Stomach (tissue), 9 donors: ENCODE data around the gene CCDC192. TPM values are rescaled to one million over a fixed set of nuclear protein-coding genes. Genes with fewer than 3 reads are reported as not detected.

Experiments
- DNase-seq, 2 donors: peaks; one replicate each; pipeline versions ENCODE4 v3.0.0 to v3.0.0-alpha.2; 2013 to 2019
- H3K27ac ChIP-seq, 5 donors: fragments of 200-600 bp in 4 of 5; sonication (generic) in 4 of 5; one replicate each; pipeline ENCODE4 v1.5.1; 2013 to 2019; ENCODE audit warnings: mild to moderate bottlenecking in 1 of 5, moderate library complexity in 1 of 5
- H3K27me3 ChIP-seq, 3 donors: fragments of 200-600 bp; sonication (generic); one replicate each; pipeline ENCODE4 v1.5.1; 2017 to 2019; ENCODE audit warnings: mixed run types in 1 of 3
- H3K36me3 ChIP-seq, 4 donors: fragments of 200-600 bp; sonication (generic); 1 replicate in 3 of 4; 2 replicates in 1 of 4; pipeline ENCODE4 v1.5.1; 2016 to 2019
- H3K4me1 ChIP-seq, 4 donors: fragments of 200-600 bp; sonication (generic); one replicate each; pipeline ENCODE4 v1.5.1; 2016 to 2019
- H3K4me3 ChIP-seq, 4 donors: fragments of 200-600 bp; sonication (generic) in 3 of 4; one replicate each; pipeline ENCODE4 v1.5.1; 2016 to 2019; ENCODE audit warnings: mild to moderate bottlenecking in 1 of 4
- H3K9me3 ChIP-seq, 4 donors: fragments of 200-600 bp; sonication (generic); one replicate each; pipeline ENCODE4 v1.5.1; 2016 to 2019
- CTCF ChIP-seq, 7 experiments: fragments of 450-650 bp in 4 of 7; fragments of 200-600 bp in 3 of 7; sonication (generic) in 3 of 7; IDR thresholded peaks; one replicate each; pipeline ENCODE4 v1.5.1; 2016 to 2019; ENCODE audit warnings: antibody characterized with exemption in 7 of 7, control low read depth in 2 of 7, mild to moderate bottlenecking in 1 of 7
- EP300 ChIP-seq: sonication (generic); formaldehyde crosslinking; IDR thresholded peaks from one replicate; pipeline ENCODE4 v1.6.1; 2017; ENCODE audit warnings: antibody characterized with exemption
- POLR2A ChIP-seq, 4 donors: fragments of 450-650 bp; IDR thresholded peaks; one replicate each; pipeline ENCODE4 v1.6.1; 2016; ENCODE audit warnings: antibody characterized with exemption in 4 of 4, control low read depth in 2 of 4, mild to moderate bottlenecking in 1 of 4, moderate library complexity in 1 of 4
- POLR2AphosphoS5 ChIP-seq, 3 donors: sonication (generic); formaldehyde crosslinking; IDR thresholded peaks; one replicate each; pipeline ENCODE4 v1.6.1; 2016; ENCODE audit warnings: antibody characterized with exemption in 3 of 3
- WGBS, 5 donors: extraction: QIAGEN DNeasy Blood & Tissue Kit in 3 of 5; methylation state at CpG; one replicate each; pipeline versions ENCODE4 v1.1.5 to v1.1.7; 2013 to 2018; 5-methylcytosine and 5-hydroxymethylcytosine counted together
- intact Hi-C: fragments of 100-400 bp; cut with DNase I; formaldehyde crosslinking; loops from one replicate; pipeline ENCODE4 v1.15.1; 2023; ENCODE audit warnings: low total_unique reads
- polyA plus RNA-seq, 3 donors: library from polyadenylated mRNA; stranded (reverse); fragments of 200-250 nt; gene quantifications; one replicate each; pipeline ENCODE4 v1.2.3, GENCODE V29; 2013
- total RNA-seq, 5 donors: library from RNA; depleted of rRNA; stranded (reverse); fragments of >200 nt; gene quantifications; one replicate each; pipeline versions ENCODE4 v1.1.0 to v1.2.3, GENCODE V29; 2014 to 2016
- donor health status: healthy with polysubstance abuse.
- donor health status: Bipolar disorder and iron deficiency.
- donor health status: healthy.

The CCDC192 gene
- total and polyA plus RNA-seq, 8 donors: 0.10 to 2.2 TPM; not detected in 6

- H3K36me3 ChIP-seq: no peaks in the 10 kb centered on the region
- intact Hi-C loops: no loop called here
- TF ChIP-seq CTCF (IDR thresholded peaks at IDR 0.05): peak in 1 of 7 experiments; percentile 11
- no peak for TF ChIP-seq POLR2AphosphoS5 (IDR thresholded peaks at IDR 0.05)
- no peak for TF ChIP-seq POLR2A (IDR thresholded peaks at IDR 0.05)
- no peak for TF ChIP-seq EP300
- no peak overlapping the region for H3K4me3 ChIP-seq
- DNase-seq: no peak
- WGBS, 5 donors: 40 to 63% (median 46%) methylated on average over 1 of the region's 1 CpG
- H3K27ac ChIP-seq: no peak overlapping the region
- H3K9me3 ChIP-seq: no peaks in the 10 kb centered on the region
- H3K27me3 ChIP-seq: no peaks in the 10 kb centered on the region
- peaks cover 0 to 16% (median 2%) of the 10 kb centered on the region in 4 donors for H3K4me1 ChIP-seq
These were observed 162.1 kb downstream of the CCDC192 start for GRCh38 chr5:127865273-127865672.

- TF ChIP-seq CTCF (IDR thresholded peaks at IDR 0.05) (no peak), EP300 (no peak), POLR2AphosphoS5 (IDR thresholded peaks at IDR 0.05) (no peak), POLR2A (IDR thresholded peaks at IDR 0.05) (no peak)
- 52 to 63% (median 55%) methylated on average over 6 of the region's 6 CpGs for WGBS, 5 donors
- no peak for DNase-seq
- Histone ChIP-seq H3K27me3 (no peaks in the 10 kb centered on the region), H3K36me3 (no peaks in the 10 kb centered on the region), H3K27ac (no peak overlapping the region), H3K4me1 (peaks cover 0 to 34% (median 10%) of the 10 kb centered on the region in 4 donors), H3K4me3 (no peak overlapping the region), H3K9me3 (no peaks in the 10 kb centered on the region)
- intact Hi-C loops: no loop called here
These were observed 164.0 kb downstream of the CCDC192 start for GRCh38 chr5:127867022-127867783.

- Histone ChIP-seq H3K4me1 (peaks cover 4 to 30% (median 16%) of the 10 kb centered on the region in 4 donors), H3K4me3 (no peak overlapping the region), H3K27me3 (no peaks in the 10 kb centered on the region), H3K27ac (no peak overlapping the region), H3K36me3 (no peaks in the 10 kb centered on the region), H3K9me3 (no peaks in the 10 kb centered on the region)
- peak; percentile 64 to 78 for DNase-seq
- TF ChIP-seq EP300 (no peak), POLR2AphosphoS5 (IDR thresholded peaks at IDR 0.05) (no peak), CTCF (IDR thresholded peaks at IDR 0.05) (no peak), POLR2A (IDR thresholded peaks at IDR 0.05) (no peak)
- 28 to 40% (median 34%) methylated on average over 4 of the region's 4 CpGs for WGBS, 5 donors
- intact Hi-C loops: no loop called here
These were observed 167.7 kb downstream of the CCDC192 start for GRCh38 chr5:127870914-127871313.

GRCh38 chr5:127871503-127872153 lies 168.4 kb downstream of the CCDC192 start:
- Histone ChIP-seq H3K36me3 (no peaks in the 10 kb centered on the region), H3K9me3 (no peaks in the 10 kb centered on the region), H3K4me1 (peaks cover 8 to 37% (median 21%) of the 10 kb centered on the region in 4 donors), H3K27ac (peak overlapping the region in 1 of 5 donors; percentile 55), H3K4me3 (no peak overlapping the region), H3K27me3 (no peaks in the 10 kb centered on the region)
- no peak for DNase-seq
- no peak for TF ChIP-seq EP300
- TF ChIP-seq CTCF (IDR thresholded peaks at IDR 0.05): no peak
- intact Hi-C loops: no loop called here
- WGBS, 5 donors: 49 to 78% (median 69%) methylated on average over 8 of the region's 8 CpGs
